Peyer's patch (tissue), 4 donors: ENCODE measurements around the gene SLC7A6. TPM values are rescaled to one million over a fixed set of nuclear protein-coding genes. Genes with fewer than 3 reads are reported as not detected.

Experiments used
- DNase-seq, 3 donors: peaks; one replicate each; pipeline ENCODE4 v3.0.0-alpha.2; 2017 to 2019
- H3K27ac ChIP-seq, 4 donors: fragments of 200-600 bp; sonication (generic); one replicate each; pipeline ENCODE4 v1.5.1; 2016 to 2019
- H3K27me3 ChIP-seq, 2 donors: fragments of 200-600 bp; sonication (generic); one replicate each; pipeline ENCODE4 v1.5.1; 2019
- H3K36me3 ChIP-seq, 3 donors: fragments of 200-600 bp; sonication (generic); one replicate each; pipeline ENCODE4 v1.5.1; 2016 to 2019
- H3K4me1 ChIP-seq, 4 donors: fragments of 200-600 bp; sonication (generic); one replicate each; pipeline ENCODE4 v1.5.1; 2016 to 2019
- H3K4me3 ChIP-seq, 4 donors: fragments of 200-600 bp; sonication (generic); 1 replicate in 3 of 4; 2 replicates in 1 of 4; pipeline ENCODE4 v1.5.1; 2016 to 2019; ENCODE audit warnings: mild to moderate bottlenecking in 1 of 4
- H3K9me3 ChIP-seq, 4 donors: fragments of 200-600 bp; sonication (generic); one replicate each; pipeline ENCODE4 v1.5.1; 2016 to 2019; ENCODE audit warnings: mild to moderate bottlenecking in 1 of 4
- POLR2A ChIP-seq, 2 donors: fragments of 450-650 bp; IDR thresholded peaks; one replicate each; pipeline ENCODE4 v1.5.1; 2017; ENCODE audit warnings: antibody characterized with exemption in 2 of 2, mild to moderate bottlenecking in 2 of 2, moderate library complexity in 2 of 2
- total RNA-seq, 4 donors: library from RNA; depleted of rRNA; stranded (reverse); fragments of >200 nt; gene quantifications; one replicate each; pipeline ENCODE4 v1.1.0, GENCODE V29; 2016
- TF ChIP-seq, protein P1 (sequence below), 6 experiments: fragments of 450-650 bp in 4 of 6; fragments of 200-600 bp in 2 of 6; sonication (generic) in 1 of 6; IDR thresholded peaks; one replicate each; pipeline ENCODE4 v1.5.1; 2017 to 2019; ENCODE audit warnings: antibody characterized with exemption in 6 of 6, mild to moderate bottlenecking in 3 of 6, moderate library complexity in 1 of 6

The SLC7A6 gene
- total RNA-seq, 4 donors from 2014 or later, result 19.9 to 83.3 (median 46.4) TPM

DNA sequence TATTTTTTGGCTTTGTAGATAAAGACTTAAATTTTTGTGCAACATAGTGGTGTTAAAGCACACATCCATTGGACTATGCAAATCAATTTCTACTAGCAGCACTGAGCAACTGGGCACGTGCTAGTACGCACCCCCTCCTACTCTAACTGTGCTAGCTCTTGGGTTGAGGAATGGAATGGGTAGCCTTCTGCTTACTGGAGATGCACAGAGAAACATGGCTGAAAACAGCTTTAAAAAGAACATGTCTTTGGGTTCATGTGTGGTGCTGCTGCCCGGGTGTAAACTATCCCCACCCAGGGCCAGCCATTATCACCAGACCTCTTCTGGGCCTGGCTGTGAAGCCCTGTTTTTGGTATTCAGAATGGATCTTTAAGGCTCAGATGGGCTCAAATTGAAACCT, 35.7 kb upstream of the SLC7A6 start:
- Histone ChIP-seq H3K36me3 (peaks cover 0 to 36% (median 0%) of the 10 kb centered on the region in 3 donors), H3K27ac (no peak overlapping the region), H3K4me3 (no peak overlapping the region), H3K9me3 (no peaks in the 10 kb centered on the region), H3K4me1 (peaks cover 0 to 31% (median 8%) of the 10 kb centered on the region in 4 donors), H3K27me3 (no peaks in the 10 kb centered on the region)
- DNase-seq, result peak in 1 of 3 donors; percentile 13
- TF ChIP-seq, protein P1, sequence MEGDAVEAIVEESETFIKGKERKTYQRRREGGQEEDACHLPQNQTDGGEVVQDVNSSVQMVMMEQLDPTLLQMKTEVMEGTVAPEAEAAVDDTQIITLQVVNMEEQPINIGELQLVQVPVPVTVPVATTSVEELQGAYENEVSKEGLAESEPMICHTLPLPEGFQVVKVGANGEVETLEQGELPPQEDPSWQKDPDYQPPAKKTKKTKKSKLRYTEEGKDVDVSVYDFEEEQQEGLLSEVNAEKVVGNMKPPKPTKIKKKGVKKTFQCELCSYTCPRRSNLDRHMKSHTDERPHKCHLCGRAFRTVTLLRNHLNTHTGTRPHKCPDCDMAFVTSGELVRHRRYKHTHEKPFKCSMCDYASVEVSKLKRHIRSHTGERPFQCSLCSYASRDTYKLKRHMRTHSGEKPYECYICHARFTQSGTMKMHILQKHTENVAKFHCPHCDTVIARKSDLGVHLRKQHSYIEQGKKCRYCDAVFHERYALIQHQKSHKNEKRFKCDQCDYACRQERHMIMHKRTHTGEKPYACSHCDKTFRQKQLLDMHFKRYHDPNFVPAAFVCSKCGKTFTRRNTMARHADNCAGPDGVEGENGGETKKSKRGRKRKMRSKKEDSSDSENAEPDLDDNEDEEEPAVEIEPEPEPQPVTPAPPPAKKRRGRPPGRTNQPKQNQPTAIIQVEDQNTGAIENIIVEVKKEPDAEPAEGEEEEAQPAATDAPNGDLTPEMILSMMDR (IDR thresholded peaks at IDR 0.05), result no peak
- TF ChIP-seq POLR2A (IDR thresholded peaks at IDR 0.05), result no peak

DNA sequence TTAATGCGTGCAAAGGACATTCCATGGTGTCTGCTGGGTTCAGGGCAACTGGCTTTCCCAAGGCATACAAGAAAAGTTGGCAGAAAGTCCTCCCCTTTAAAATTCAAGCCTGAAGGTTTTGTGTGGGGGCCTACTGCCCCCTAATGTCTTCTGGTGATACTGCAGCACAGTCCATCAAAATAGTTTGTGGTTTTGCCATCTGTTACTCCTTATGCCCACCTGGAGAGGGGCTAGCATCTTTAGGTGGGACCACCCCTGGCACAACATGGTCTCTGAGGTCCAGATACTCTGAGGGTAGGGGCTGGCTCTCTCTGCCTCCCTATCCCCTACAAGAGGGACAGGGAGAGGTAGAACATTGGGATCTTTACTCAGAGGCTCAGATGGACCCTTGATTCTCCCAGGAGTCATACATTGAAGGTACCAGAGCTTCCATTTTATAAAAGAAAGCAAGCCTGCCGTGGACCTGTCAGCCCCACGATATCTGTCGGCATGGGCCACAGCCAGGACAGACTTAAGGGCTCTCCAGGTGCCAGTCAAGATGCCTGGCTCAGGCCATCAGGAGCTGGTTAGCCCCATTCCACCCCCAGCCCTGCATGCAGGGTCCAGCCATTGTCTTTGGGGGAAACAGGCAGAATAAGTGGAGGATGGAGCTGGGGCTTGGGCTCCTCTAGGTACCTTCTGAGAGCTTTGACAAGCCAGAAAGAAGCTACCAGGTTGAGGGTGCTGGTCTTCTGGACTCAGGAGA, 34.7 kb upstream of the SLC7A6 start:
- no peaks in the 10 kb centered on the region for H3K9me3 ChIP-seq
- H3K36me3 ChIP-seq, result peaks cover 0 to 36% (median 0%) of the 10 kb centered on the region in 3 donors
- no peak overlapping the region for H3K27ac ChIP-seq
- no peaks in the 10 kb centered on the region for H3K27me3 ChIP-seq
- TF ChIP-seq POLR2A (IDR thresholded peaks at IDR 0.05), result no peak
- TF ChIP-seq, protein P1 (IDR thresholded peaks at IDR 0.05), result peak; percentile 81 to 90 (median 86)
- no peak overlapping the region for H3K4me3 ChIP-seq
- H3K4me1 ChIP-seq, result peaks cover 0 to 41% (median 8%) of the 10 kb centered on the region in 4 donors
- peak in 2 of 3 donors; percentile 18 to 71 for DNase-seq

DNA sequence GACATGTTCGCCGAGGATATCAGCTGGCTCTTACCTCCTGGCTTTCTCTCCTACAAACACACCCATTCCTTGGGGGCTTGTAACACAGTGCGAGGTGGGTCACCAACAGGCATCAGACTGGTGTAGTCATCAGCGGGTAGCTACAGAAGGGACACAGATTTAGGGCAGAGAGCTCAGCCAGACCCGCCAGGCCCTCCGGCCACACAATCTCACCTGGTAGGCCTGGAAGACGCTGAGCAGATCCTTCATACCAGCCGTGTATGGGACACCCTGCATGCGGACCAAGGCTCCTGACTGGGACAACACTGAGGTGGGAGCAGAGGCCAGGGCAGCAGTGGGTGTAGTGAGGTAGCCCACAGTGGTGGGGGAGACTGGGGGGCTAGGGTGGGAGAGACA, 34.2 kb upstream of the SLC7A6 start:
- no peaks in the 10 kb centered on the region for H3K27me3 ChIP-seq
- H3K4me1 ChIP-seq, result peaks cover 0 to 42% (median 8%) of the 10 kb centered on the region in 4 donors
- H3K27ac ChIP-seq, result no peak overlapping the region
- DNase-seq, result peak in 1 of 3 donors; percentile 43
- H3K9me3 ChIP-seq, result no peaks in the 10 kb centered on the region
- H3K36me3 ChIP-seq, result peaks cover 0 to 36% (median 0%) of the 10 kb centered on the region in 3 donors
- TF ChIP-seq POLR2A (IDR thresholded peaks at IDR 0.05), result no peak
- TF ChIP-seq, protein P1 (IDR thresholded peaks at IDR 0.05), result no peak
- H3K4me3 ChIP-seq, result no peak overlapping the region

DNA sequence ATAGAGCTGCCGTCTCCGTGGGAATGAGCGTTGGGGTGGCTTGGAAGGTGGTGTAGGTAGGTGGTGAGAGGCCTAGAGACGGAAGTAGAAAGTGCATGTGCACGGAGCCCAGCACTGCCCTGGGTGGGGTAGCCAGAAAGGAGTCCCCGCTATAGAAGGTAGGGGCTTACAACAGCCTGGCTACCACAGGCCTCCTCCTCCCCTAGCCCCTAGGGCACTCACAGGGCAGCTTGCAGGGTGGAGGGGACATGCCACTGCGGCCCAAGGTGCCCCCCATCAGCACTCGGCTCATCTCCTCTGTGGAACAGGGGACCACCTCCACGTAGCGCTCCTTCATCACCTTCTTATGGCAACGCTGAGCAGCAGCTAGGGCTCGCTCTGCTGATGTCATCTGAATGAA, 33.4 kb upstream of the SLC7A6 start:
- Histone ChIP-seq H3K9me3 (no peaks in the 10 kb centered on the region), H3K4me3 (no peak overlapping the region), H3K36me3 (peaks cover 0 to 36% (median 0%) of the 10 kb centered on the region in 3 donors), H3K27ac (no peak overlapping the region), H3K4me1 (peaks cover 0 to 44% (median 8%) of the 10 kb centered on the region in 4 donors), H3K27me3 (no peaks in the 10 kb centered on the region)
- no peak for TF ChIP-seq POLR2A (IDR thresholded peaks at IDR 0.05)
- TF ChIP-seq, protein P1 (IDR thresholded peaks at IDR 0.05), result no peak
- peak in 1 of 3 donors; percentile 42 for DNase-seq

DNA sequence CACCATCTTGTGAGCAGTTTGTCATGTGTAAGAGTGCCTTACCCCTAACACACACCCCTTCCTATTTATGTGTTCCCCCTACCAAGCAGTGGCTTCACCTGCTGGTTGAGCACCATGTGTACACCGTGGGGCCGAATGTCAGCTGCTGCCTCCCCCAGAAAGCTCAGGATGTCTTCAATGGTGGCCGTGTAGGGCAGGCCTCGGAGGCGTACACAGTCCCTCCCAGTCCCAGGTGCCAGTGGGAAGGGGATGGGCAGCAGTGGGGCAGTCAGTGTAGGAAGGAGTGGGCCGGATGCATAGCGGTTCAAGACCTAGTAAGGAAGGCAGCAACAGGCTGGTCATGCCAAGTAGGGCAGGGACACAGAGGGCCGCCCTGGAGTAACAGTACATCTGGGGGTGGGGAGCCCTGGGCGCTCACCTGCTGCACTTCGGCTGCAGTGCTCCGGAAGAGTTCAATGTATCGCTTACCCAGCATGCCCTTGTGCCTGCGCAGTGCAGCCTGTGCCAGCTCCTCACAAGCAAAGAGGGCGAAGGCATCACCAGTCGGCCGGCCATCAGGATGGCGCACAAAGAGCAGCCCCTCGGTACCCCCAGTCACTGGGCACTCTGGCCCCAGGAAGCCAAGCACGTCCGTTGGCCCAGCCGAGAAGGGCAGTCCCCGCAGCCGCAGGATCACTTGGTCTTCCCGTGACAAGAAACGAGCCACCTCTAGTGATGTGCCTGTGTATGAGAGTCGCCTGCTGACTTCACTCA, 32.8 kb upstream of the SLC7A6 start:
- Histone ChIP-seq H3K4me1 (peaks cover 0 to 50% (median 13%) of the 10 kb centered on the region in 4 donors), H3K4me3 (no peak overlapping the region), H3K27ac (no peak overlapping the region), H3K36me3 (peaks cover 0 to 36% (median 0%) of the 10 kb centered on the region in 3 donors), H3K27me3 (no peaks in the 10 kb centered on the region), H3K9me3 (no peaks in the 10 kb centered on the region)
- peak in 1 of 3 donors; percentile 46 for DNase-seq
- TF ChIP-seq POLR2A (IDR thresholded peaks at IDR 0.05), result no peak

DNA sequence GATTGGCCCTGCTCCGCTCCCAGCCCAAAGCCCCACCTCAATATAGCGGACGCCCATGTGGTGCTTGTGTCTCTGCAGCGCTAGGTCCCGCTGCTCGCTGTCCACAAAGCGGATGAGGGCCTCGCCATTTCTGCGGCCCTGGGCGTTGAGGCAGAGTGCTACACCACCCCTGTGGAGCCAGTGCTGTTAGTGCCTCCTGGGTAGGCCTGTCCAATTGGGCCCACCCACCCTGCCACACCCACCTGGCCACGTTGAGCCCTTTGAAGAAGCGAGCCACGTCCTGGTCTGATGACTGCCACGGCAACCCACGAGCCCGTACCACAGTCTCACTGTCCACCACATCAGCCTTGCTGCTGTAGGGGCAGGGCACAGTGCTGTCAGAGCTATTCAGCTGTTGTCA, 32.0 kb upstream of the SLC7A6 start:
- Histone ChIP-seq H3K27ac (no peak overlapping the region), H3K4me3 (no peak overlapping the region), H3K36me3 (peaks cover 0 to 36% (median 0%) of the 10 kb centered on the region in 3 donors), H3K4me1 (peaks cover 0 to 50% (median 15%) of the 10 kb centered on the region in 4 donors), H3K27me3 (no peaks in the 10 kb centered on the region), H3K9me3 (no peaks in the 10 kb centered on the region)
- DNase-seq, result peak in 2 of 3 donors; percentile 51 to 55
- TF ChIP-seq, protein P1 (IDR thresholded peaks at IDR 0.05), result no peak
- TF ChIP-seq POLR2A (IDR thresholded peaks at IDR 0.05), result no peak
